ENCODE data around the gene DMRTB1.

DMRTB1 gene

DNA sequence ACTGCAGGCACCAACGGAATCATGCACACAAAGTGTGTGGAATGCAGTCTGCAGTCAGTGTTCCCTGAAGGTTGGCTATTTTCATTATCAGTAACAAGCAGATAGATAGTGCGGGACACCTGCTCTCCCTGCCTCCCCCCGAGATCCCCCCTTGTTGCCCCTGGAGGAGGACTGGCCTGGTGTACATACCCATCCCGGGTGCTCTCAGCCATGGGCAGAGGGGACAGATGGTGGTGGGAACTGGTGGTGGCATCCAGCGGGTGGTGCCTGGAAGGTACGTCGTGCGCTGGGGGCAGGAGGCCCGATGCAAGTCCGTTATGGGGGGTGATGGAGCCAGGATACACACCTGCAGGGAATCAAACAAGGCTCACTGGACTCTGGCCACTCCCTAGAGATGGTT is 55.2 kb downstream of the DMRTB1 start:
- FAIRE-seq (no peak), DNase-seq (ENCODE audit: insufficient read length) (no peak)
- TF ChIP-seq TAF1 (IDR thresholded peaks at IDR 0.05; ENCODE audit: borderline replicate concordance, low read depth, low read length) (no peak), POLR2AphosphoS5 (IDR thresholded peaks at IDR 0.05; ENCODE audit: low read depth, low read length) (no peak), POLR2A (IDR thresholded peaks at IDR 0.05; ENCODE audit: low read depth, low read length) (no peak)

DNA sequence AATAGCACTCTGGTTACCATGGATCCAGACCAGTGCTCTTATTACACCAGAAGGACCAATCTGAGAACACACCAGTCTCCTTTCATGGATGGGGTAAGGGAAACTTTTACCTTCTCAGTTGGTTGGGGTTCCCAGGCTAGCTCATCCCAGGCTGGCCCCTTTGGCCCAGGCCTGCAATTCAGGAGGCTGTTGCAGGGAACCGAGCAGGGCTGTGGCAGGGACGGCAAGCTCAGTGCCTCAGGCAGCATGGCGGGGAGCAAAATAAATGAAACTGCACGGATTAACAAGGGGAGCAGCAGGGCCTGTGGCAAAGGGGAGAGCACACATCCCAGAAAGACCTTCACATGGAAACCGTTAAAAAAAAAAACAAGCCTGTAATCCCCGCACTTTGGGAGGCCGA is 57.0 kb downstream of the DMRTB1 start:
- DNase-seq (ENCODE audit: insufficient read length) (no peak), FAIRE-seq (no peak)
- TF ChIP-seq TAF1 (IDR thresholded peaks at IDR 0.05; ENCODE audit: borderline replicate concordance, low read depth, low read length) (no peak), POLR2AphosphoS5 (IDR thresholded peaks at IDR 0.05; ENCODE audit: low read depth, low read length) (no peak), POLR2A (IDR thresholded peaks at IDR 0.05; ENCODE audit: low read depth, low read length) (no peak)

Measured in GM12892 (cell line).